Ishikawa (cell line): ENCODE measurements around the gene CAPZA1.

Experiments
- MAX ChIP-seq: IDR thresholded peaks from 2 replicates; pipeline ENCODE4 v1.6.1; 2012
- RAD21 ChIP-seq: IDR thresholded peaks from 2 replicates; pipeline ENCODE4 v1.6.1; 2012; ENCODE audit warnings: low read depth
- REST ChIP-seq: IDR thresholded peaks from 2 replicates; pipeline ENCODE4 v1.6.1; 2012; ENCODE audit warnings: low read depth, mild to moderate bottlenecking
- TAF1 ChIP-seq: IDR thresholded peaks from 2 replicates; pipeline ENCODE4 v1.6.1; 2012; ENCODE audit warnings: low read depth, mild to moderate bottlenecking
- TCF12 ChIP-seq: IDR thresholded peaks from 2 replicates; pipeline ENCODE4 v1.6.1; 2012; ENCODE audit warnings: low read depth
- TEAD4 ChIP-seq: IDR thresholded peaks from 2 replicates; pipeline ENCODE4 v1.6.1; 2012

GRCh38 chr1:112689842-112690237, 70.2 kb downstream of the CAPZA1 start:
- TF ChIP-seq TAF1 (no peak), MAX (no peak), TCF12 (no peak), RAD21 (no peak), REST (no peak), TEAD4 (no peak)
